GF-D8 (cell line): ENCODE data around the gene SMIM36.
"Not testable (repeated sequence)": the region's sequence is repeated elsewhere in the genome, so short reads cannot be mapped to it uniquely, and the experiment has no call there.

ENCODE experiments used
- DNase-seq: peaks from one replicate; lab custom pipeline; 2025; lab: John Stamatoyannopoulos, UW

SMIM36 gene

GRCh38 chr17:55501626-55502025 is 9.6 kb downstream of the SMIM36 start:
- DNase-seq, result not testable (repeated sequence)

- DNase-seq, result no peak
These were observed 11.1 kb downstream of the SMIM36 start for GRCh38 chr17:55500103-55500502.

GRCh38 chr17:55496094-55496881 is 15.0 kb downstream of the SMIM36 start:
- DNase-seq, result peak; percentile 78

GRCh38 chr17:55495239-55495638 is 16.0 kb downstream of the SMIM36 start:
- DNase-seq, result no peak

- no peak for DNase-seq
These were observed 18.4 kb downstream of the SMIM36 start for GRCh38 chr17:55492781-55493341.

- DNase-seq, result no peak
These were observed 20.9 kb downstream of the SMIM36 start for GRCh38 chr17:55490376-55490775.

- DNase-seq, result no peak
These were observed 23.4 kb downstream of the SMIM36 start for GRCh38 chr17:55487695-55488432.

- DNase-seq, result no peak
These were observed 26.7 kb downstream of the SMIM36 start for GRCh38 chr17:55484575-55484974.

- DNase-seq, result no peak
These were observed 28.5 kb downstream of the SMIM36 start for GRCh38 chr17:55482591-55483389.

- no peak for DNase-seq
These were observed 30.5 kb downstream of the SMIM36 start for GRCh38 chr17:55480631-55481315.

GRCh38 chr17:55479903-55480302 is 31.3 kb downstream of the SMIM36 start:
- no peak for DNase-seq

- DNase-seq, result no peak
These were observed 32.3 kb downstream of the SMIM36 start for GRCh38 chr17:55478971-55479370.

GRCh38 chr17:55466671-55467070 is 44.6 kb downstream of the SMIM36 start:
- DNase-seq, result no peak

GRCh38 chr17:55465771-55466170 is 45.5 kb downstream of the SMIM36 start:
- DNase-seq, result not testable (repeated sequence)

GRCh38 chr17:55463600-55463999 is 47.7 kb downstream of the SMIM36 start:
- no peak for DNase-seq

- no peak for DNase-seq
These were observed 48.5 kb downstream of the SMIM36 start for GRCh38 chr17:55462711-55463110.

GRCh38 chr17:55462234-55462633 is 49.0 kb downstream of the SMIM36 start:
- DNase-seq, result no peak

GRCh38 chr17:55458978-55459377 is 52.3 kb downstream of the SMIM36 start:
- DNase-seq, result no peak

- no peak for DNase-seq
These were observed 52.9 kb downstream of the SMIM36 start for GRCh38 chr17:55458287-55458900.

GRCh38 chr17:55456307-55457240 is 54.7 kb downstream of the SMIM36 start:
- no peak for DNase-seq
